Endothelial cell of hepatic sinusoid (primary cell): ENCODE data around the gene SSTR4.

Experiments used
- in situ Hi-C: cut with HindIII; loops from 2 replicates; pipeline ENCODE4 v1.10.0; 2017; ENCODE audit warnings: low sequenced_read_pairs

Gene SSTR4

DNA sequence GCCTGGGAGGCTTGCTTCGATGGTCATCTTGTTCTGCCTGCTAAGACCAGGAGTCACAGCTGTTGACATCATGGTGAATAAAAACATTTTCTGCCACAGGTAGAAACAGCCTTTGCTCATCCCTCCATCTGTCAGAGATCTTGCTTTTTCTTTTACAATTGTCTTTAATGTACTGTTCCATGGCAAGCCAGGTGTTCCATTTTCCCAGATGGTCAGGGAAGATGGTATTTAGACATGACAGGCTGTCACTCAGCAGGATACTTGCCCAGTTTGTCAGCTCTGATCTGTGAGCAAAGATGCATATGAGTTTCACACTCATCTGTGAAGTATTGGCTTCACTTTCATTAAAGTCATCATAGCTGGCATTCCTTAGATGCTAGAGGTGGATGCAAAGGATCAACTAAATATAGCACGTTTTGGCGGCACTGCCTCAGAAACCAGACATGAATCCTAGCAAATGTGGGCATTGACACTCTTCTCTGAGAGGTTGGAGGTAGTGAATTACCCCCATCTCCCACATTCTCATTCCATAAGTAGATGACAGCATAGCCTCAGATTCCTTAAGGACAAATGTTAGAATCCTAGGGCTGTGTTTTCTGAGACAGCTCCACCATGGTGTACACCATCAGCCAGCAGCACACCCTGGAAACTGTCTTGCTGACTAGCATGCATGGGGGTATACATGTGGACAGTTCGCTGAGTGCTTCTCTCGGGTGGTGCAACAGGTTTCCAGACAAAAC, 4.2 kb downstream of the SSTR4 start:
- in situ Hi-C loops: no loop called here

DNA sequence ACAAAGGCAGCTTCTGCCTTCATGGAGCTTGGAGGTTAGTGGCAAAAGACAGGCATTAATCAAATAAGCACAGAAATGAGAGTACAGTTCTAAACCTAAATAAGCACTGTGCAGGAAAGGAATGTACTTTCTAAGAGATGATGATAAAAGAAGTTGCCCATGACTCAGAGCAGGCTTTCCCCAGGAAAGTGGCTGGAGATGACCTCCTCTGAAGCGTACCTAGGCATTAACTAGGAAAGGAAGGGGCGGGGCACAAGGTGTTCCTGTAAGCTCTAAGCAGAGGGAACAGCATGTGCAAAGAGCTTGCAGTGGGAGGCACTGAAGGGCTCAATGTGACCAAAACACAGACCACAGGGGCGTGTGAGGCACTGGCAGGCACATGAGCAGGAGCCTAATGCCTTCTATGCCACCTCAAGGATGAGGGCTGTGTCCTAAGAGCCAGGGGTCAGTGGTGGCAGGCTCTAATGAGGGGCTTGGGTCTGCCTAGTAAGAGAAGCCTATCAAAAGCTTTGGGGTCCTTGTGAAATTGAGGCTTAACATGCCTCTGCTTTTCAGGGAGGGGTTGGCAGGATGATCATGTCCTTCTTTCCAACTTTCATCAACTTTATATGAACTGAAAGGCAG, 4.9 kb downstream of the SSTR4 start:
- in situ Hi-C loops: no loop called here

DNA sequence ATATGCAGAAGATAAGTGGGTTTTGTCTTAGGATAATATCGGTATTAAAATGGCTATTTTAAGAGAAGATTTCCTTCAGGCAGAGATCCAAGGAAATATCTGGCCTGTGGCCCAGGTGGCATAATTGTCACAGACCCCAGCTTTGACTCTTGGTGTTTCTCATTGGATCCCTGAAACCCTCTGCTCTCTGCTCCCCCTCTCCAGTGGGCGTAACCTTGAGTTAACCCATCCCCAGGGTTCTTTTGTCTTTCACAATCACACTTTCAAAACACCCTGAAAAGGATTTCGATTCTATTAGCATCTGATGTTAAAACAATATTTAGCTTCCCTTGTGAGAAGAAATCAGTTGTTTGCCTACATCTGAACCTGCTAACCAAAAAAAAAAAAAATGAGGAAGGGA, 7.2 kb downstream of the SSTR4 start:
- in situ Hi-C loops: no loop called here

DNA sequence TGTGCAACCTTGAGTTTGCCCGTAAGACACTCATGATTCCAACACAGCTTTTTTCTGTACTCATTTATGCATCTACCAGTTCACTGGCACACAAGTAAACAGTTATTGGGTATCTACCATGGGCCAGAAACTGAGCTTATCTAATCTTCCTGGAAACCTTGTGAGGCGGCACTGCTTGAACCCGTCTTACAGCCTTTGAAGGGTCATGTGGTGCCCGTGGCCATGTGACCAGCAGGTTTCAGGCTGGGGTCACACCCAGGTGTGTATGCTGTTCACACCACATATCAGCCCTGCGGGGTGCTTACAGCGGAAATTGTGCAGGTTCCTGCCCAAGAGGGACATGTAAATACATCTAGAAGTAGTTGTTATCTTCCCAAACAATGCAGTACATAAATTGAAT, 8.3 kb downstream of the SSTR4 start:
- in situ Hi-C loops: no loop called here

DNA sequence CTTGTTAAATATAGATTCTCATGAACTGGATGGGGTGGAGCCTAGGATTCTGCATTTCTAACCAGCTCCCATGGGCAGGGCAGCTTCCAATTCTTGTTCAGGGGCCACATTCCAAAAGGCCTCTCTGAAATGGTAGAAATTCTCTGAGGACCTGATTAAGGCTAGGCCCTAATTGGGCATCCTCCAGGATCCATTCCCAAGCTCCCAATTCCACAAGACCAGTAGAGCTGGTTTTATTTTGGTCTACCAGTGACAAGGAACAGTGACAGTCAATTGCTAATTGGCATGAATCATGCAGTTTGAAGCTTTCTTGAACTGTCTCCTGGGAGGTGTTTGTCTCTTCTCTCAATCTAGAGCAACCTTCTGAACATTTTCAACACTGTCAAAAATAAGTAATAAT, 11.3 kb downstream of the SSTR4 start:
- in situ Hi-C loops: loop anchor here (5.0 kb wide), 1 partner anchor 354 kb away; no protein-coding TSS in a partner anchor

DNA sequence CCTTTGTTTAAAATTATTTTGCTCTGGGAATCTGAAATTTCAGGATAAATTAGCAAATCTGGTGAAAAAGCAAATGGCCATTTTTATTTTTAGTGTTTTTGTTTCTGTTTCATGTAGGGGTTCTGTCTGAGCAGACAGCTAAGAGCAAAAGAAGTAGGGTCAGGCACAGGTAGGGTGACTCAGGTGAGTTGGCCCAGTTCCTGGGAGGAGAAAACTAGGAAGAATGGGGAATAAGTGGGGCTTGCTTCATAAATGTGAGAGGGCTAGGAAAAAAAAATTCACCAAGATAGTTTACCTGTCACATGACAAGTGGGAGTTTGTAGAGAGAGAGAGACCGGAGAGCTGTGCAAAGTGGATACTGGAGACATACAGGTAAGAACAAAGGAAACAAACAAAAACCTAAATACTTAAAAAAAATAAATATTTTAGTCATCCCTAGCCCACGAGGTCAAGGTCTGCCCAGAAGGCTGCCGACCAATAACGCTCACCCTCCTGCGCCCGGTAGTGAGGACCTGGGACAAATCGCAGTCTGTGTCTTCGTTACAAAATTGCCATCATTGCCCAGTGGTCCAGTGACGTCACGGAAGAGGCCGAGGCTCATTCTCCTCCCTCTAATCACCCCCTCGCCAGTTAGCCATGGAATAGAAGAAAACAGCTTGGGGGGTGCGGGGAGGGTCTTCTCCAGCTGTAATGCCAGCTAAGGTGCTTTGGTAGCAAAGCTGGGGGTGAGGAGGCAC, 12.1 kb downstream of the SSTR4 start:
- in situ Hi-C loops: loop anchor here (5.0 kb wide), 1 partner anchor 355 kb away; no protein-coding TSS in a partner anchor

DNA sequence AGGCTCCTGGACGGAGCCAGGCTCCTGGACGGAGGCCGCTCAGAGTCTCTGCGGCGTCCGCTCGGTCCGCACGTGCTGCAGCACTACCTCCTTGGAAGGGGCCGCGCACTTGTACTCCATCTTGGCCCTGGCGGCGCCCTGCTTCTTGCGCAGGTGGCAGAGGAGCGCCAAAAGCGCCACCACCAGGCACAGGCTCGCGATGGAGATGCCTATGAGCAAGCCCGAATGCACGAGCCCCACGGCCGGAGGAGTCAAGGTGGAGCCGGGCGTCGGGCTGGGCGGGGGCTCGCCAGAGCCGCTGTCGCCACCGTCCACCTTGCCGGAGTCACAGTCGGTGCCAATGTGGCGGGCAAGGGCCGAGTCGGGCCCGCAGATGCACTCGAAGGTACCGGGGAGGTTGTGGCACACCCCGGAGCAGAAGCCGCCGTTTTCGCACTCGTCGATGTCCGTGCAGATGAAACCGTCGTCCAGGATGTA, 12.7 kb downstream of the SSTR4 start:
- in situ Hi-C loops: loop anchor here (5.0 kb wide), 1 partner anchor 355 kb away; no protein-coding TSS in a partner anchor

DNA sequence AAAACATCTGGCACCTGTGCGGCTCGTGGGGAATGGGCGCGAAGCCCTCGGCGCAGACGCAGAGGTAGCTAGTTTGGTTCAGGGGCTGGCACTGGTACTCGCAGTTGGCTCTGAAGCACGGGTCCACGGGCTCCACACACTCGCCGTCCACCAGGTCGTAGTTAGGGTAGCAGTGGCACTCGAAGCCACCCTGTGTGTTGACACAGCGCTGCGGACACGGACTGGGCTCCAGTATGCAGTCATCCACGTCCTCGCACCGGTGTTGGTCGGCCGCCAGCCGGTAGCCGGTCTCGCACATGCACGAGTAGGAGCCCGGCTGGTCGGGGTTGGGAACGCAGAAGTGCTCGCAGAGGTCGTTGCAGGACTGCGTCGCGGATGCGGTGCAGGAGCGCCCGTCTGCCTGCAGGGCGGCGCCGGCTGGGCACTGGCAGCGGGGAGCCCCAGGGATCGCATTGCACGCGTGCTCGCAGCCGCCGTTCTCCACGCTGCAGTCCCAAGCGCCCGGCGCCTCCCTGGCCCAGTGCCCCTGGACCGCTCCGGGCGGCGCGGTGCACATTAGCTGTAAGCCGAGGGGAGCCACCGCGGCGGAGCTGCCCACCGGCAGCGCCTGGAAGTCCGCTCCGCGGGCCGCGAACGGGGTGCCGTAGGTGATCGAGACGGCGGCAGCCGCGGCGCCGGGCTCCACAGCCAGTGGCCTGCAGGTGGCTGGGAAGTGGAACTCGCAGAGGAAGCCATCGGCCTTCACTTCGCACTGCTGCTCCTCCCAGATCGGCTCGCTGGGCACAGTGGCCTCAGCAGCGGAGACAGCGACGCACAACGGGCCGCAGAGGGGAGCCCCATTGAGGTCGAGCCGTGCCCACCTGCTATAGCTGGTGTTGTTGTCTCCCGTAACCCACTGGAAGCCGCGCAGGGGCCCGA, 13.4 kb downstream of the SSTR4 start:
- in situ Hi-C loops: loop anchor here (5.0 kb wide), 1 partner anchor 356 kb away; no protein-coding TSS in a partner anchor

DNA sequence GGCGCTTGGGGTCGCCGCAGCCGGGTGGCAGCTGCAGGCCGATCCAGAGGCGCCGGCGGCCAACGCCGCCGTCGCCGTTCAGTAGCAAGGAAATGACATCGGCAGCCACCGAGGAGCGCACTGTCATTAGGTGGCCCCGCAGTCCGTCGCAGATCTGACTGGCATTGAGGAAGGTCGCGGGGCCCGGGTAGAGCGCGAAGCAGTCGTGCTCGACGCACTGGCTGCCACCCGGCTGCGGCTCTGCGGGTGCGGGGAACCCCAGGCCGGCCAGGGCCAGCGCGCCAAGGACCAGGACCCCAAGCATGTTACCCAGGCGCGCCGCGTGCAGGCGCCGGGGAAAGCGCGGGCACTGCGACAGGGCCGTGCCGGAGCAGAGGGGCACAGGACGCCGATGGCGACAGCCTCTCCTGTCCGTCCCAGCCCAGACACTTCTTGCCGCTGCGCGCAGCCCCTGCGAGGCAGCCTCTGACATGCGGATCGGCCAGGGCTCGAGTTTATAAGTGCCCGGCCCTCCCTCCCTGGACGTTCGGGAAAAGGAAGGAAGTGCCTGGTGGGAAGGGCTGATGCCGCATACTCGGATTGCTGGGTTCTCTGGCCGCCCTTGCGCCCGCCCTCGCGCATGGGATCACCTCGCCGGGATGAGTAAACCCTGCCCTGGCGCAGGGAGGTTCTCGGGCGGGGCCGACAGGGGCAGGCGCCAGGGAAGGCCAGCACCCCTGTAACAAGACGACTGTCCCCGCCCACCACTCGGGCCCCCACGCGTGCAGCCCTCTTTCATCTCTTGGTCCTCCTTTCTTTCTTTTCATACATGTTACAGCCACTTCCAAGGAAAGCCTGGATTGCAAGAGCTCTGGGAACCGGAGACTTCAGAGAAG, 14.3 kb downstream of the SSTR4 start, which contains the start of gene THBD:
Gene THBD, minus strand, starts transcription at position 472 of the 875 bp plus-strand sequence. Its CDS starts 168 bp downstream, at position 304.
- in situ Hi-C loops: loop anchor here (5.0 kb wide), 1 partner anchor 357 kb away; no protein-coding TSS in a partner anchor

DNA sequence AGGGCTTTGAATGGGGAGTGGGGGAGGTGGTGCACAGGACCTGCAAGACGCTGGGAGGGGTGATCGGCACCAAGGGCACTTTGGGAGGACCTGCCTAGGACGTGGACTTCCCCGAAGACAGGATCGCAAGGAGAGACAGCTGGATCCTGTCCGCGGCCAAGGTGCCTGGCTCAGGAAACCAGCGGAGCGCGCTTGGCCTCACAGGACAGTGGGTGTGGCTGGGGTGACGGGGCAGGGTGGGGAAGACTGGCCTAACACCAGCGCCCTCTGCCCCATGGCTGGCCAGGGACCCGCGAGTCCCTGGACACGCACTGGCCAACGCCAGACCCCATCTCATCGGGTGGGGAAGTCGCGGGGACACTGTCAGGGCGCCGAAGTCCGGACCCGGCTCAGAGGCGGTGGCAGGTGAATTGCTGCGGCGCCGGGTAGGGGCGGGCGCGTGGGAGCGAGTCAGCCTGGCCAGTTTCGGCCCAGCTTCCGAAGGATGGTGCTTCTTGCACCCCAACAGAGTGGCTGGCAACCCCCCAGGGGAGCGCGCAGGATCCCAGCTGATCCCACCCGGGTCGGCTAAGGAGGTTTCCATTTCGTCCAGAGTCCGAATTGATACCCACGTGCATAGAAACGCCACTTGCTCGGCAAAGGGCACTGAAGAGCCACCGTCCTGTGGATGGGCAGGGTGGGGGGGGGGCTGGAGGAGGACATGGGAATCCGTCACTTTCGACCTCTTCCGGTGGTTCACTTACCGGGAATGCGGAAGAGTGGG, 15.1 kb downstream of the SSTR4 start:
- in situ Hi-C loops: no loop called here

DNA sequence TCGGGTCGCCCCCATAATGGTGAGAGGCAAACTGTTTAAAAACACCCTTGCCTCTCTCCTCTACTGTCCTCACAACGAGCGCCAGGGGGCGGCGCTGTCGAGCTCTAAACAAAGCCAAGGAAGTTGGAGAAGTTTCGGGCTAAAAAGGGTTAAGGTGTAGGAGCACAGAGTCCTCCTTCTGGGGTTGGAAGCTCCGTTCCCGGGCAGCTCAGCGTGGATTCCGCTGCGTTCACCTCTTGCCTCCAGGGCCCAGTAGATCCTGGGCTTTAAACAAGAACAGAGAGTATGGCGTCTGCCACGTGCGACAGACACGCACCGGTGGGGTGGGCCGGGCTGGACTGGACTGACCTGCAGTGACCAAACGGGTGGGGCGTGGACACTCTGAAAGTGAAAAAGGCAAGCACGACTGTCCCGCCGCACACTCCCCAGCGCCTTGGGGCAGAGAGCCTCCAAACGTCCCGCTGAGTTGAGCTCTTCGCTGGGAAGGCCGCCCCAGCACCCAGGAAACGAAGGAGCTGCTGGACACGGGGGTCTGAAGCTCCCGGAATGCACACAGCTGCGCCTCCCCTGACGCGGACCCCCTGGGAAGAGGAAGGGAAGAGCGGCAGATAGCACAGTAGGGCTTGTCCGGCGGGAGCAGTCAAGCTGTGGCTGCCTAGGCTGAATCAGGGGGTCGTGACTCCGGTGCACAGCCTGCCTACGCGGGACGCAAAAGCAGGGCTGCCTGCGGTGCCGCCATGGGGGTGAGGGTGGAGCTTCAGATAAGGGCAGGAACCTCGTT, 15.9 kb downstream of the SSTR4 start:
- in situ Hi-C loops: no loop called here

DNA sequence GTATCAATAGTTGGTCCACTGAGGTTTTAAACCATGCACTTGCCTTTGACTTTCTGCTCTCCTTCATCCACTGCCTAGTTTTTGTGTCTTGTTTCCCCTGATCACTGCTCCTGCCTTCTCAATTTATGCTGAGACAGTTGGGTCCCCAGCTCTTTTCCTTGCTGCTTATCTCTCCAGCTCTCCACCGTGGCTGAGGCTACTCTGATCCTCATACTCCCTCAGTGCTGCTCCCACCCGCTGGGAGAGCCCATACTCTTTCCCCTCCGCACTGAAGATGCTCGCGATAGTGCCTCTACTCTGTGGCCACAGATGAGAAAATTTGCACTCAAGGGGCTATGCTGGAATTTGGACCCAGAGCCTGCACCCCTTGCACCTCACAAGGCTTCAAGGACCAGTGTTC, 17.8 kb downstream of the SSTR4 start:
- in situ Hi-C loops: no loop called here

DNA sequence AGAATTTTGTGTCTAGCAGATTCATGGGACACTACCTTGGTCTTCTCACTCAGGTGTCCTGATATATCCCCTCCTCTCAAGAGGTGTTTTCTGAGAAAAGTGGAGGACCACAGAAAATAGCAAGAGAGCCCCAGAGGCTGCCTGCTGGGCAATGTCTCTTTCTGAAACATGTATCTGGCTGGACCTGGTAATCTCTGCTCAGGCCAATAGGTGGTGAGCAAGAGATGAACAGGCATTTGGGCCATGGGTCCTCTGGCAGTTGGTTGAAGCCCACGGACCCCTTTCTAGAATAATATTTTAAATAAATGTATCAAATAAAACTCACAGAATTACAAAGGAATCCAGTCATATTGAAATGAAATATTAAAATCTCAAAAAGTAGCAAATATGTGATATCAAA, 23.1 kb downstream of the SSTR4 start:
- in situ Hi-C loops: no loop called here

DNA sequence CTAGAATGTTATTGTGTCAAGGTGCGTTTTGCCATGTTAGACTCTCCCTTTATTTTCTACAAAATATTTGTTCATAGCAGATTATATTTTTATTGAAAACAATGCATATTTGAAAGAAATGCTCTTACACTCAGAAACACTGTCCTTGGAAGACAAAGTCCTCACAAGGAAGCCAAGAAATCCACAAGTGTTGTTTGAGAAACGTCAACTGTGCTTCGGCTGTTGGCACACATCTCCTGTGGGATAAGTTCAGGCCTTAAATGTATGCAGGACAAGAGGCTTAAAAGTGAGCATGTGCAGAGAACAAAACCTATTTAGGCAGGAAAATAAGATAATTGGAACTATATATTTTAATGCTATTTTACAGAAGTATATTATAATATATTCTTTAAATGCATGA, 23.9 kb downstream of the SSTR4 start:
- in situ Hi-C loops: no loop called here

DNA sequence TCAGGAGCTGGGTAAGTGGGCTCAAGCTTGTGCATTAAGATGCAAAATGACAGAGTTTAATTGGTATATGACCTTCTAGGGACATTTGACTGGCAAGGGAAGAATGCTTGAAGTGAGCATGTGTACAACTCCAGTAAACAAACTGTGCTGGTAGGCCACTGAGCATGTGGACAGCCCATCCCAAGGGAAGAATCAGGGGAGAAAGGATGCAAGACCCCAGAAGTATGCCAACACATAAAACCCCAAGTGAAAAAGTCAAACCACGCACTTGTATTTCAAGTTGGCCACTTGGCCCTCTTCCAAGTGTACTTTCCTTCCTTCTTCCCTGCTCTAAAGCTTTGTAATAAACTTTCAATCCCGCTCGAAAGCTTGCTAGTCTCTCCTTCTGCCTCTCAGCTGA, 24.7 kb downstream of the SSTR4 start:
- in situ Hi-C loops: no loop called here

DNA sequence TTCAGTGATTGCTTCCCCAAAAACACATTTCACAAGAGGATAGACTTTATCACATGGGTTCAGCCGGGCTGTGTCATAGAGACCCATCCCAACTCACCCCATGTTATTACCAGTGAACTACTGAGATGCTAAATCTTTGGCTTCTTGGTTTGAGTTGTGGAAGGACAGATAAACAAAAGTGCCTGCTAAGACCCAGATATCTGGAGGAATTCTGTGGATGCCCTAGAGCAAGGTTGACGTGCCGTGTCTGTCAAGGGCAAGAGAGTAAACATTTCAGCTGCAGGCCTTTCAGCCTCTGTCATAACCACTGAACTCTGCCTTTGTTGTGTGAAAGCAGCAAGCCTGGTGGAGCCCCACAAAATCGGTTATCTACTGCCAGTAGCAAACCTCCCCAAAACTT, 25.5 kb downstream of the SSTR4 start:
- in situ Hi-C loops: no loop called here

DNA sequence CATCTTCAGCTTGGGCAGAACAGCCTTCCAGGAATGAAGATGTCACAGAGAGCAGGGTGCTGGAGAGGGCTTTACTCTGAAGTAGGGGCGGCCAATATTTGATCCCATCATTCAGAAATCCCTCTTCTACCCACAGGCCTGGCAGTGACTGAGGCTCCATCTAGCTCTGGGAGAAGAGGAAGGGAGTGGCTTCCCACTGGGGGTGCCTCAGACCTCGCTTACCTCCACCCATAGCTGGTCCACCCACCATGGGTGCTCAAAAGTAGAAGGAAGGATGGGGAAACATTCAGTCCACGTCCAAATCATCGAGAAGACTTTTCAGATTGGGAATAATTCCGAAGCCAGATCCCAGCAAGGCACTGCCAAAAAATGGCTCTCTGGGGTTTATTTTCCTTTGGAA, 26.1 kb downstream of the SSTR4 start:
- in situ Hi-C loops: no loop called here
